ENCODE measurements around the gene TUBD1.
"Not testable (repeated sequence)": the region's sequence is repeated elsewhere in the genome, so short reads cannot be mapped to it uniquely, and the experiment has no call there.

TUBD1 gene

DNA sequence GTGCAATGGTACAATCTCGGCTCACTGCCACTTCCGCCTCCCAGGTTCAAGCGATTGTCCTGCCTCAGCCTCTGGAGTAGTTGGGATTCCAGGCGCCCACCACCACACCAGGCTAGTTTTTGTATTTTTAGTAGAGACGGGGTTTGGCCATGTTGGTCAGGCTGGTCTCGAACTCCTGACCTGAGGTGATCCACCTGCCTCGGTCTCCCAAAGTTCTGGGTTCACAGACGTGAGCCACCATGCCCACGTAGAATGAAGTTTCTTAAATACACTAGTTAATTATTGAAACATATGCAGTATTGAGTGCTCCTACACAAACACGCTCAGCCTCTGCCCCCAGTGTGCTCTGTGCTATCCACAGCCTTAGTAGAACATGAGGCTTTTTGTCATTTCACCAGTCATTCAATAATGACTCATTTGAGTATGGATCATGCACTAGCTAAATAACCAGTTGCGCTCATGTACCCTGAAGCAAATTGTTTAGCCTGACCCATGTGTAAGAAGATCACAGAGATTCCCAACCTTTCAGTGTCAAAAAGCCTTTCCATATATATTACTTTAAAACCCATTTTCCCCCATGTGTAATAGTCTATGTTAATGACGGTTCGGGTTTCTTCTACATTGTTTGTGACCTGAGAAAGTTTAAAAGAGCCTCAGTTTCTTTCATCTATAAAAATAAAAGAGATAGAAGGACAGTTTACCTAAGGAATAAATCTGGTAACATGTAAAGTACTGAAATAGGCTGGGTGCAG lies 49.7 kb downstream of the TUBD1 start:
- peak; percentile 96 for DNase-seq (ENCODE audit: low read depth)

DNA sequence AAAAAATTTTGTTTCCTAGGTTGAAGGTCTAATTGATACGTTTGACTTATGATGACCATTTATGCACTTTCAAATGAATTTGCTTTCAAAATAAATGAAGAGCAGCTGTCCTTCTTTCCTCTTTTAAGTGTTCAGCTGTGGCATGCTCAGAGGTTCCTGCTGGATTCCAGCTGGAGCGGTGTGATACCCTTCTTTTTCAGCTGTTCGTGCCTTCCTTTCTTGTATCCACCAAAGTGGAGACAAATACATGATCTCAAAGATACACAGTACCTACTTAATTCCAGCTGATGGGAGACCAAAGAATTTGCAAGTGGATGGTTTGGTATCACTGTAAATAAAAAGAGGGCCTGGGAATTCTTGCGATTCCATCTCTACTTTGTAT lies 50.9 kb downstream of the TUBD1 start:
- DNase-seq (ENCODE audit: low read depth): not testable (repeated sequence)

DNA sequence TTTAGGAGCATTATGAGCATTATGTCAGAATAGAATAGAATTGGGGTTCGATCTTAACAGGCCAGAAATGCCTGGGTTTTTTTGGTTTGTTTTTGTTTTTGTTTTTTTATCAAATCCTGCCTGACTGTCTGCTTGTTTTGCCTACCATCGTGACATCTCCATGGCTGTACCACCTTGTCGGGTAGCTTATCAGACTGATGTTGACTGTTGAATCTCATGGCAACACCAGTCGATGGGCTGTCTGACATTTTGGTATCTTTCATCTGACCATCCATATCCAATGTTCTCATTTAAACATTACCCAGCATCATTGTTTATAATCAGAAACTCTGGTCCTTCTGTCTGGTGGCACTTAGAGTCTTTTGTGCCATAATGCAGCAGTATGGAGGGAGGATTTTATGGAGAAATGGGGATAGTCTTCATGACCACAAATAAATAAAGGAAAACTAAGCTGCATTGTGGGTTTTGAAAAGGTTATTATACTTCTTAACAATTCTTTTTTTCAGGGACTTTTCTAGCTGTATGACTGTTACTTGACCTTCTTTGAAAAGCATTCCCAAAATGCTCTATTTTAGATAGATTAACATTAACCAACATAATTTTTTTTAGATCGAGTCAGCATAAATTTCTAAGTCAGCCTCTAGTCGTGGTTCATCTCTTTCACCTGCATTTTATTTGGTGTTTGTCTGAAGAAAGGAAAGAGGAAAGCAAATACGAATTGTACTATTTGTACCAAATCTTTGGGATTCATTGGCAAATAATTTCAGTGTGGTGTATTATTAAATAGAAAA lies 51.5 kb downstream of the TUBD1 start:
- DNase-seq (ENCODE audit: low read depth): not testable (repeated sequence)

DNA sequence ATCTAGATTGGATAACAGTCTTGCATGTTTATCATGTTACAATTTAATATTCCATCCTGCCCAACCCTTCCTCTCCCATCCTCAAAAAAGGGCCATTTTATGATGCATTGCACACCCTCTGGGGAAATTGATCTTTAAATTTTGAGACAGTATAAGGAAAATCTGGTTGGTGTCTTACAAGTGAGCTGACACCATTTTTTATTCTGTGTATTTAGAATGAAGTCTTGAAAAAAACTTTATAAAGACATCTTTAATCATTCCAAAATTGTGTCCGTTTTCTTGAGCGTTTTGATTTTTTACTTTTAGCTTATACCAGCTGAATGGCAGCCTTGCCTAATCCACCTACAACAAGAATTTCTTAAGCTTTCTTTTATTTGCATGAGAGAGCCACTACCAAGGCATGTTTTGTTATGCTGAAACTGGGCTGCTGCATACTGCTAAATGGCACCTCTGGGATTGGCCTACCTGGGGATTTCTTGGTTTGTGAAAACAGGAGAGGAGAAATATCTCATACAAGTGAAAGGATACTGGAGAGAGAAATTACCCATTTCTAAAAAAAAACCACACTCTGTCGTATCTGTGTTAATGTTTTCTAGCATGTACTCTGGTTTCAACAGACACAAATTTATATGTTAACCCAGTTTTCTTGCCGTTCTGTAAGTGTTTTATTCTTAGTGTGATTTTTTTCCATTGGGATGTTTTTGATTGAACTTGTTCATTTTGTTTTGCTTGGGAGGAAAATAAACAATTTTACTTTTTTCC lies 52.2 kb downstream of the TUBD1 start:
- no peak for DNase-seq (ENCODE audit: low read depth)

DNA sequence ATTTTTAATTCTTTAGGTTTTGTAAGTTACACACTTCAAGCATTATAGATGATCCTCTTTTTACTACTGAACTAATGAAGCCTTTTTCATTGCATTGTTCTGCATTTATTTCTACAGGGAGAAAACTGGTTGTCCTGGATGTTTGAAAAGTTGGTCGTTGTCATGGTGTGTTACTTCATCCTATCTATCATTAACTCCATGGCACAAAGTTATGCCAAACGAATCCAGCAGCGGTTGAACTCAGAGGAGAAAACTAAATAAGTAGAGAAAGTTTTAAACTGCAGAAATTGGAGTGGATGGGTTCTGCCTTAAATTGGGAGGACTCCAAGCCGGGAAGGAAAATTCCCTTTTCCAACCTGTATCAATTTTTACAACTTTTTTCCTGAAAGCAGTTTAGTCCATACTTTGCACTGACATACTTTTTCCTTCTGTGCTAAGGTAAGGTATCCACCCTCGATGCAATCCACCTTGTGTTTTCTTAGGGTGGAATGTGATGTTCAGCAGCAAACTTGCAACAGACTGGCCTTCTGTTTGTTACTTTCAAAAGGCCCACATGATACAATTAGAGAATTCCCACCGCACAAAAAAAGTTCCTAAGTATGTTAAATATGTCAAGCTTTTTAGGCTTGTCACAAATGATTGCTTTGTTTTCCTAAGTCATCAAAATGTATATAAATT lies 53.0 kb downstream of the TUBD1 start:
- DNase-seq (ENCODE audit: low read depth): no peak

DNA sequence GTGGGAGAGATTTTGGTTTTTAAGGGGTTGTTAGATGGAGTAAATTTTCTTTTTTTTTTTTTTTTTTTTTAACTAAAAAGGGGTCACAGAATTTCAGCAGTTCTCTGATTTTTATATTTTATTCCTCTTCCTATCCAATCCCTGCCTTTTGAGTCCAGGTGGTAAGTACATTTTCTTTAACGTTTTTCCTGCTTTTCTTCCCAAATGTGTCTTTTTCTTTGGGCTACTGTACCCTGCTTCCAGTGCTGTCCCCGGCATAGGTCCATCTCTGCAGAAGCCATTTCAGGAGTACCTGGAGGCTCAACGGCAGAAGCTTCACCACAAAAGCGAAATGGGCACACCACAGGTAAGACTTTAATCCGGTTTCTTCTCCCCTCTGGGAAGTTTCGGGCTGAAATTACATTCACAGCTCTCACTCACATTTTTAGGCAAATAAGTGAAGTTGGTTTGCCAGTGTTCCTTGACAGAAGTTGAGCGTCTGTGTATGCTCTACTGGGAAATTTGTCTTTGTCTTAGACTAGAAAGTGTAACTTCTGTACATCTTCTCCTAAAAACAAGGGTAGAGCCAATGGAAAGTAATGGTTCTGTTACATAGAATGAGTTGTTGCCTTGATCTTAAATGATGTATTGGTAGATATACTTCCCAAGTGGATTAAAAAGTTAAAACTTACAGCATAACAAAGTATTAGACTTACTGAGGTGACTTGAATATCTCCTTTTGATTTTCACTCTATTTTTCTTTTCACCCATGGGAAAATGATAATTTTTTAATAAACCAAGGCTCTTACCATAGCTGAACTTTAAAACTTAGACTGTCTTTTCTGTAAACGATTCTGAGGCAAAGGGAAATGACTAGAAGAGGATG lies 54.5 kb downstream of the TUBD1 start:
- DNase-seq (ENCODE audit: low read depth): no peak

DNA sequence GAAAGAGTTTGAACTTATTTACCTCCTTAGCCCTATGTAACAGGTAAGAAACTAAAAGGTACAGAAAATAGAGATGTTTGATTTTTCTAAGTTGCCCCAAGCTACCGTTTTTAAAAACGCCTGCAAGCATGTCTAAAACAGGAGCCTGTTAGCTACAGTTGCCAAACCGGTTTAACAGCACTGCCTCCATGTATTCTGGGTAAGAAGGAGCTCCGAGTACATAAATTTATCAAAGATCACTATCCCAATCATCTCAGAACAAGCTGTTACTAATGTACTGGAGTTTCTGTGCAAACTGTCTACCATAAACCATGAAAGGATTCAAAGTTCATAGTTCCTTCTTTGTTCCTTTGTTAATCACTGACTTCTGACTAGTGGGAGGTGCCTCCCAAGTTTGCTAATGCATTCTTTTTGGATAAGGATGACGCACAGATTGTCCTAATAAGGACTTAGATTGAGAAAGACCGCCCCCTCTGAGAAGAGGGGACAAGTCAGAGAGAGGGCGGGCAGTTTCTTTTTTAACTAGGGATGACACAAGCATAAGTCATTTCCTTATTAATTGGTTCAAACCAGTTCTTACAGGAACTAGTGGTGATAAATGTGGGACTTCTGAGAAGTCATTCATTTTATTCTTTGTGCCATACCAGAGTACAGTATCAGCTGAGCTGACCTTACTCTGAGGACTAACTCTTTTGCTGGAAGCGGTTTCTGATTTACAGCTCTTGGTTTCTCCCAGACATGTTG lies 55.3 kb downstream of the TUBD1 start:
- DNase-seq (ENCODE audit: low read depth): peak; percentile 100

DNA sequence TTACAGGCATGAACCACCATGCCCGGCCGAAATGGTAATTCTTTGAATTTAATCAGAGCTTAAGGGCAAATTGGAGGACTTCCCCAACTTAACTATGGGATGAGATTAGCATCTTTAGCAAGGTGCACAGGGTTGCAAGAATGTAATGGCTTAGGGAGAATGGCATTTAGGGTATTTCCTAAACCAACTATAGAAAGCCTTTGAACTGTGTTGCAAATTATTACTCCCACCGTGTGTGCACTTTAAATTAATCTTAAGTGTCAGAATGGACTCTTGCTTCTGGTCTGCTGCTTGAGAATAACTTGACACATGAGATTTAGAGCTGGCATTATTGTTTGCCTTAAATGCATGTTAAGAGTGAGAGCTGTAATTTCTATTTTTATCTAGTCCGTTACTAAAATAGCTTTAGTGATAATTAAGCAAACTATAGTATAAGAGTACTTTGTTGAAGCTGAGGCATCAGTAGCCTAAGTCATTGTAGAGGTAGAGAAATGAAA lies 59.8 kb downstream of the TUBD1 start:
- no peak for DNase-seq (ENCODE audit: low read depth)

DNA sequence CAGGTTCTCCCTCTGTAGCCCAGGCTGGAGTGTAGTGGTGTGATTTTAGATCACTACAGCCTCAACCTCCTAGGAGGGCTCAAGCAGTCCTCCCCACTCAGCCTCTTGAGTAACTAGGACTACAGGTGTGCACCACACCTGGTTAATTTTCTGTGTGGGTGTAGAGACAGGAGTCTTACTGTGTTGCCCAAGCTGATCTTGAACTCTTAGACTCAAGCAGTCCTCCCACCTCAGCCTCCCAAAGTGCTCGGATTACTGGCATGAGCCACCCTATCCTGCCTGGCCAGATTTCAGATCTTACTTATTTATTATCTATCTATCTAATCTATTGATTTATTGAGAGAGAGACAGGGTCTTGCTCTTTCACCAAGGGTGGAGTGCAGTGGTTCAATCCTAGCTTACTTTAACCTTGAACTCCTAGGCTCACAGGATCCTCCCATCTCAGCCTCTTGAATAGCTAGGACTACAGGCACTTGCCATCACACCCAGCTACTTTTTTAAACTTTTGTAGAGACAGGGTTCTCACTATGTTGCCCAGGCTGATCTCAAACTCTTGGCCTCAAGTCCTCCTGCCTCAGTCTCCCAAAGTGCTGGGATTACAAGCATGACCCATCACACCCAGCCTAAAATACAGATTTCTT lies 61.8 kb downstream of the TUBD1 start:
- DNase-seq (ENCODE audit: low read depth): no peak

DNA sequence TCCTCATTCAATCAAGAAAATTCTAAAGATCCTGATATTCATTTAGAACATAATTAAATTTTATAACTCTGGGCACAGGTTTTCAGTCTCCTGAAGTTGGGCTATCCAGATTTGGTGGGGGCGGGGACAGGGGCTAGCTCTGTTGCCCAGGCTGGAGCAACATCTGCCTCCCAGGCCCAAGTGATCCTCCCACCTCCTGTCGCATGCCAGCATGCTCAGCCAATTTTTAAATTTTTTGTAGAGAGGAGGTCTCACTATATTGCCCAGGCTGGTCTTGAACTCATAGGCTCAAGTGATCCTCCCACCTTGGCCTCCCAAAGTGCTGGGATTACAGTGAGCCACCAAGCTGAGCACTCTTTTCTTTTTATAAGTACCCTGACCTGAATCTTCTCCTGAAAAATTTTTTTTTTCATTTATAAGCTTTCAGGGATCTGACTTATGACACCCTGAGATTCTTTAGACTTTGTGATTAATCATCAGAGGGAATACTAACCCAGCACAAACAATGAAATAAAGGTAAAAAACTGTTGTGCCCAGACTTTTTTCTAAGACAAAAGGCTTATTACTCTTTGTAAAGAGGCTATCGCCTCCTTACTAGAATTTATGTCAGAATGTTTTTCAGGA lies 62.6 kb downstream of the TUBD1 start:
- DNase-seq (ENCODE audit: low read depth): no peak

DNA sequence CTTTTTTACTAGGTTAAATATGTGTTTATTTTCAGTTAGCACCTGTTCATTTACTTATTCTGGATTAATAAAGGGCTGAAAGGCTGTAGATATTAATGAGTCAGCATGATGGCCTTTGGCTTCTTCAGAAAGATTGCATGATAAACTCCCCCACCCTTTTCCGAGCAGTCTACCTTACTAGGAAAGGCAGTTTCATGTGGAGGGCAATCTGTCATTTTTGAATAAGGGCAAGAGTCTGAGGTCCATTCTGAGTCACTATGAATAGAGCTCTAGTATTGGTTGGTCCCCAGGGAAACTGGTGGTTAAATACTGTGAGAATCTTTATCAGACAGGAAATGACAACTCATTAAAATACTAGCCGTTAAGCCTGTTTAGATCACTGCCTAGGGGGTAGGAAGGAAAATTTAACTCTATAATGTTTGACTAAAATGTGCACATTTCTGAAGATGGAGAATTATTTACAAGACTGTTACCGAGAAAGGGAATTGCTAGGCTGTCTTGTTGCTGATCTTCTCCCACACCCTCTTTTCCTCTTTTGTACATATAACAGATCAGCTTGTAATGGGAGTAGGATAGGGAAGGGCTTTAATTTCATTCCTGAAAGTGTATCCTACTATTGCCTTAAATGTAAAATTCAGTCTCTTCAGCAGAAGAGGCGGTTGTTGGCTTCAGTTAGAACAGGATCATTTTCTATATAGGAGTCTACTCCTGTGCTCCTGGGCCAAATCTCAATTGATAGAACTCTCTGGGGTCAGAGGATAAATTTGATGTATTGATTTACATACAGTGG lies 63.3 kb downstream of the TUBD1 start:
- DNase-seq (ENCODE audit: low read depth): no peak

DNA sequence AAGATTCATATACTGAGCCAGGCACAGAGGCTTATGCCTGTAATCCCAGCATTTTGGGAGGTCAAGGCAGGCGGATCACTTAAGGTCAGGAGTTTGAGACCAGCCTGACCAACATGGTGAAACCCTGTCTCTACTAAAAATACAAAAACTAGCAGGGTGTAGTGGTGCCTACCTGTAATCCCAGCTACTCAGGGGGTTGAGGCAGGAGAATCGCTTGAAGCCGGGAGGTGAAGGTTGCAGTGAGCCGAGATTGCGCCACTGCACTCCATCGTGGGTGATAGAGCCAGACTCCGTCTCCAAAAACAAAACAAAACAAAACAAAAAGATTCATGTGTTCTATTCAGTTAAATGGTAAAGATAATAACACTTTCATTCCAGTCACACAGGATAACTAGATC lies 63.9 kb downstream of the TUBD1 start:
- not testable (repeated sequence) for DNase-seq (ENCODE audit: low read depth)

DNA sequence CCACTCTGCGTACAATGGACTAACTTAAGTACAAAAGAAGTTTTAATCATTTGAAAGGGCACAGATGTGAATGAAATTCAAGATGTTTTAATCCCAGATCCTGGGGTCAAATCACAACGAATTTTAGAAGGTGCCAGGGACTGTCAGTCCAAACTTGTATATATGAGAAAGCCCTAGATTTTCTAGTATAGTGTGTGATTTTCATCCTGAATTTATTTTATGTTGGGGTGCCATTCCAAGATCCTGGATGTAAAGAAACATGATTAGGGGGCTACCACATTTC lies 64.3 kb downstream of the TUBD1 start:
- DNase-seq (ENCODE audit: low read depth): no peak

DNA sequence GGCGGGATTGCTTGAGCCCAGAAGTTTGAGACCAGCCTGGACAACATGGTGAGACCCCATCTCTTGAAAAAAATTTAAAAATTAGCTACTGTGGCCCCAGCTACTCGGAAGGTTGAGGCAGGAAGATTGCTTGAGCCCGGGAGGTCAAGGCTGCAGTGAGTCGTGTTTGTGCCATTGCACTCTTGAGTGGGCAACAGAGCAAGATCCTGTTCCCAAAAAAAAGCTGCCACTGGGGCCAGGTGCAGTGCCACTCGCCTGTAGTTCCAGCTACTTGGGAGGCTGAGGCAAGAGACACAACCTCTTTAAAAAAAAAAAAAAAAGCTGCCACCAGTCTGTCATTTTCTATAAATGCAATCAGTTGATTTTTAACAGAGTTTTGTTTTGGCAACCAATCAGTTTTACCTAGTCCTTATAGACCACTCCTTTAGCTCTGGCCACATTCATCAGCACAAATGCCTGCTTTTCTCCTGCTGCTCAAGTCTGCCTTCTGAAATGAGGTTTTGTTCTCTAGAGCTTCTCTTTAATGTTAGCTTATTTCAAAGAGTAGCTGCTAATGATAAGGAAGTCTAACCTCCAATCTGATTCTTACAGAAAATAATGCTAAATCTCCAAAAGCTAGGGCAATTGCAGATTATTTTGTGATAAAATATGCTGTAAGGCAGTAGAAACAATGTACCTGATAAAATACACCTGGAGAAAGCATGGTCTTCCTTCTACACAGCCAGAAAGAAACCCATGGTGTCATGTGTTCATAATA lies 64.8 kb downstream of the TUBD1 start:
- no peak for DNase-seq (ENCODE audit: low read depth)

DNA sequence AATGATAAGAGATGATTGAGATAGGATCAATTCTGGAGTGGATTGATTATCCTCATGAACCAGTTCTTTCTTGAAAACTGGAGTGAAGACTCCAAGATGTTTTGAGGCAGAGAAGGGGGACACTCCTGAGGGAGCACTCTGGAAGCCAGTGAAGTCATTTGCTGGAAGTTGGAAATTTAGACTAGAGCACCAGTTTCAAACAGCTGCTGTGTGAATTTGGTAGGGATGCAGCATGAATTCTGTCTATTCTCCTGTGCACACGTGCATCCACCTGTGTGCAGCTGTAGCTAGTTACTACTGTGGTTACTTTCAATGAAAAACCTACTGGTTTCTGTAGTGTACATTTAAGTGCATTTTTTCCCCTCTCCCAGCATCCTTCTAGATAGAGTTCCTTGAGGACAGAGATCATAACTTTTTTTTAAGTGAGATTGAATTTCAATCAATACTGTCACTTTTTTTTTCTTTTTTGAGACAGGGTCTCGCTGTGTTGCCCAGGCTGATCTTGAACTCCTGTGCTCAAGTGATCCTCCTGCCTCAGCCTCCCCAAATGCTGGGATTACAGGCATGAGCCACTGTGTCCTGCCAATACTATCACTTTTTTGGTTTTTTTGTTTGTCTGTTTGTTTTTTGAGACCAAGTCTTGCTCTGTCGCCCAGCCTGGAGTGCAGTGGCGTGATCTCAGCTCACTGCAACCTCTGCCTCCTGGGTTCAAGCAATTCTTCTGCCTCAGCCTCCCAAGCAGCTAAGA lies 65.9 kb downstream of the TUBD1 start:
- no peak for DNase-seq (ENCODE audit: low read depth)

DNA sequence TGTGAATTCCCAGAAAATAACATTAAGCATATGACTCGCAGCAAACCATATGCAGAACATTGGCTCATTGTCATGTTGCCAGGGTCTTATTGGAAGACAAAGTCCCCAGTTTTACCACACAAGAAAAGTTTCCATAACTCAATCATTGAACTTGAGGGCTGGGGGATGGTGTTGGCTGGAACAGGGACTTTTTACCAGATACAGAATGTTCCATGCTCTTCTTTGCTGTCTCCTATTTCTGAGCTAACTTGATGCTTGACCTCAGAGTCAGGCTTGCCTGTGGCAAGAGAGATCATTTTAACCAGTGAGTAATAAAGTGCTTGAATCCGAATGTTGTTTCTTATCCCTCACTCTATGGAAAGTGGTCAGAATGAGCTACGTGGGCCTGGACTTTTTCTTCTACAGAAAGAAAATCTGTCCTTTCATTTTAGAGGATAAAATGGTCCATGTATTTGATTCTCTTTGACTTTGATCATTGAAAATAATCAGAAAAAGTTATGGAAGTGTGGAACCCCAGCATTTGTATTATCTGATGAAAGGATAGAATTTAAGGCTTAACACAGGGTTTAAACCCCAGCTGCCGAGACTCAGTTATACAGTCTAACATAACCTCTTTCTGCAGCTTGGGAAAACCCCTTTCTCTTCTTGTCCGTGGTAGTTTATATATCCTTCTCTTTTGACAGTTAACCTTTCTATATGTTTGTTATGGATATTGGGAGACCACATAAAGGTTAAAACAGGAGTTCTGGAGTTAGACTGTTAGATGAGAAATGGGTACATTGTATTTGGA lies 67.0 kb downstream of the TUBD1 start:
- DNase-seq (ENCODE audit: low read depth): peak; percentile 94

DNA sequence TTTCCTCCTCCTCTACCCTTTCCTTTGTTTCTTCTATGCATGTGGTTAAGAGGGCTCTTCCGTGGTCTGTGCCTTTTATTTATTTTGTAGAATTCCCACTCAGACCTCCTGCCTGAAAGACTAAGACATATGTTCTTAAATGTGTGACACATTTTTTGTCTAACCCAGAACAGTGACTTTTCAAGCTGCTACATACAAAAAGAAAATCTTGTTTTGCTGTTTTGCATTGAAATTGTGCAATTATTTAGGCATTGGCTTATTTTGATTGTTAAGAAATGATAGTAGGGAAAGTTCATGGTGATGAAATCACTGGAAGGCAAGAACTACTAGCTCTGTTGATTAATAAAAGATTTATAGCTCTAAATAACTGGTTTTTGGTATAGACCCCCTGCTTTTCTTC lies 76.8 kb downstream of the TUBD1 start:
- DNase-seq (ENCODE audit: low read depth): no peak

All from fibroblast of the conjunctiva (primary cell).